MM.1S (cell line): ENCODE data around the gene ZFPL1.

Experiments used
- CTCF ChIP-seq: fragments of 300-600 bp; sonication (generic); IDR thresholded peaks from 2 replicates; pipeline ENCODE4 v1.5.1; 2016; ENCODE audit warnings: antibody characterized with exemption, low read length, mixed read lengths
- EZH2 ChIP-seq: fragments of 300-600 bp; sonication (generic); optimal IDR thresholded peaks from 2 replicates; pipeline ENCODE3; 2017; ENCODE audit warnings: low read depth, mild to moderate bottlenecking, antibody characterized with exemption, low read length, mixed read lengths
- EZH2phosphoT487 ChIP-seq: fragments of 300-600 bp; sonication (generic); IDR thresholded peaks from 2 replicates; pipeline ENCODE4 v1.6.1; 2018; ENCODE audit warnings: antibody characterized with exemption, low read length

- no peak for TF ChIP-seq CTCF
- no peak for TF ChIP-seq EZH2phosphoT487
- TF ChIP-seq EZH2, result no peak
These were observed 29.3 kb downstream of the ZFPL1 start for GRCh38 chr11:65113361-65113756.
